HepG2 (cell line): Measurements from ENCODE around the gene PSD. TPM values are rescaled to one million over a fixed set of nuclear protein-coding genes. Genes with fewer than 3 reads are reported as not detected.

ENCODE experiments used
- AGO1 ChIP-seq: fragments of 200-400 bp; formaldehyde crosslinking; IDR thresholded peaks from 2 replicates; pipeline ENCODE4 v1.6.1; 2017; ENCODE audit warnings: mild to moderate bottlenecking, low read depth, low read length, moderate library complexity; ENCODE audit not compliant: poor library complexity, severe bottlenecking
- ARNT2 ChIP-seq: sonication (generic); formaldehyde crosslinking; IDR thresholded peaks from 2 replicates; pipeline ENCODE4 v1.8.0; 2022; ENCODE audit warnings: mild to moderate bottlenecking, low read depth, missing genetic modification reagents, moderate library complexity
- ATF1 ChIP-seq: IDR thresholded peaks from 2 replicates; pipeline ENCODE4 v1.6.1; 2016; ENCODE audit warnings: mild to moderate bottlenecking, control low read depth
- BRCA1 ChIP-seq: sonication (generic); formaldehyde crosslinking; IDR thresholded peaks from 2 replicates; pipeline ENCODE4 v1.4.0; 2020; ENCODE audit warnings: missing genetic modification reagents
- ETV6 ChIP-seq: sonication (generic); formaldehyde crosslinking; conservative IDR thresholded peaks from 2 replicates; pipeline ENCODE4 v1.4.0; 2020; ENCODE audit warnings: missing genetic modification reagents
- MAF1 ChIP-seq: sonication (generic); formaldehyde crosslinking; IDR thresholded peaks from 2 replicates; pipeline ENCODE4 v1.5.0; 2020; ENCODE audit warnings: missing genetic modification reagents, borderline replicate concordance
- MED13 ChIP-seq: sonication (generic); formaldehyde crosslinking; IDR thresholded peaks from 2 replicates; pipeline ENCODE4 v1.5.0; 2020; ENCODE audit warnings: missing genetic modification reagents
- SALL1 ChIP-seq: sonication (generic); formaldehyde crosslinking; IDR thresholded peaks from 2 replicates; pipeline ENCODE4 v1.8.0; 2022; ENCODE audit warnings: mild to moderate bottlenecking, missing genetic modification reagents
- STAT6 ChIP-seq: sonication (generic); formaldehyde crosslinking; IDR thresholded peaks from 2 replicates; pipeline ENCODE4 v1.4.0; 2020; ENCODE audit warnings: missing genetic modification reagents, mild to moderate bottlenecking, borderline replicate concordance
- TBX2 ChIP-seq: sonication (generic); formaldehyde crosslinking; IDR thresholded peaks from 2 replicates; pipeline ENCODE4 v1.5.0; 2020; ENCODE audit warnings: missing genetic modification reagents, mild to moderate bottlenecking, borderline replicate concordance
- ZFP36L2 ChIP-seq: sonication (generic); formaldehyde crosslinking; IDR thresholded peaks from 2 replicates; pipeline ENCODE4 v1.4.0; 2020; ENCODE audit warnings: missing genetic modification reagents
- ZNF138 ChIP-seq: sonication (generic); formaldehyde crosslinking; IDR thresholded peaks from 2 replicates; pipeline ENCODE4 v1.5.0; 2020; ENCODE audit warnings: mild to moderate bottlenecking, low read depth, missing genetic modification reagents
- ZNF282 ChIP-seq: fragments of 450-650 bp; IDR thresholded peaks from 2 replicates; pipeline ENCODE4 v1.6.1; 2018; ENCODE audit not compliant: partially characterized antibody
- ZNF468 ChIP-seq: sonication (generic); formaldehyde crosslinking; IDR thresholded peaks from 2 replicates; pipeline ENCODE4 v1.8.0; 2022; ENCODE audit warnings: mild to moderate bottlenecking, moderate library complexity, missing genetic modification reagents
- ZNF646 ChIP-seq: sonication (generic); formaldehyde crosslinking; IDR thresholded peaks from 2 replicates; pipeline ENCODE4 v1.9.0; 2021; ENCODE audit warnings: mild to moderate bottlenecking, missing genetic modification reagents
- ZNF780A ChIP-seq: sonication (generic); formaldehyde crosslinking; IDR thresholded peaks from 2 replicates; pipeline ENCODE4 v1.8.0; 2022; ENCODE audit warnings: mild to moderate bottlenecking, missing genetic modification reagents, moderate library complexity
- ZNF781 ChIP-seq: sonication (generic); formaldehyde crosslinking; IDR thresholded peaks from 2 replicates; pipeline ENCODE4 v1.5.1; 2020; ENCODE audit warnings: borderline replicate concordance, mild to moderate bottlenecking, missing genetic modification reagents; ENCODE audit errors: not compliant biosample characterization
- ZNF784 ChIP-seq: sonication (generic); formaldehyde crosslinking; IDR thresholded peaks from 2 replicates; pipeline ENCODE4 v1.5.1; 2020; ENCODE audit warnings: missing genetic modification reagents, mild to moderate bottlenecking, borderline replicate concordance
- polyA plus RNA-seq, 8 experiments: library from polyadenylated mRNA; depleted of rRNA in 3 of 8; stranded (reverse) in 7 of 8; unstranded in 1 of 8; fragments of >200 nt; fragmentation: Illumina TruSeq in 4 of 8; extraction: Trizol in 4 of 8; gene quantifications; 2 replicates each; pipeline versions ENCODE4 v1.2.1 to v1.2.3, GENCODE V29; 2011 to 2016; ENCODE audit warnings: low read depth in 4 of 8, missing spikeins in 1 of 8, mixed read lengths in 1 of 8; ENCODE audit not compliant: insufficient read depth in 1 of 8
- total RNA-seq, 5 experiments: library from RNA; depleted of rRNA; stranded (reverse); fragments of >200 nt; fragmentation: Illumina TruSeq; extraction: Trizol; gene quantifications; 2 replicates each; pipeline ENCODE4 v1.2.3, GENCODE V29; 2016; ENCODE audit warnings: low read depth in 1 of 5

Gene PSD
- total and polyA plus RNA-seq, 2 of the 13 experiments (the other 11 are each of a cell fraction or from before 2014, with no cell fraction given): 0.35 to 0.58 TPM

GRCh38 chr10:102421757-102422512 is 3.4 kb upstream of the PSD start (continued):
- TF ChIP-seq MED13 (no peak), AGO1 (peak; percentile 29), ZNF780A (CRISPR knock-in tag) (no peak), STAT6 (CRISPR knock-in tag) (no peak), ZFP36L2 (CRISPR knock-in tag) (no peak), MAF1 (CRISPR knock-in tag) (no peak), ATF1 (no peak), SALL1 (CRISPR knock-in tag) (0 out of 2 replicates have a peak, but pooled peaks have one; percentile 12), BRCA1 (CRISPR knock-in tag) (no peak), ZNF781 (CRISPR knock-in tag) (no peak), ETV6 (CRISPR knock-in tag) (peak; percentile 57; the same call in 1 of the 2 replicates), ZNF784 (CRISPR knock-in tag) (no peak), ZNF468 (CRISPR knock-in tag) (no peak), ZNF282 (no peak), ZNF646 (CRISPR knock-in tag) (peak; percentile 10; the same call in 1 of the 2 replicates), ZNF138 (CRISPR knock-in tag) (peak; percentile 88), ARNT2 (CRISPR knock-in tag) (0 out of 2 replicates have a peak, but pooled peaks have one; percentile 28), TBX2 (CRISPR knock-in tag) (peak; percentile 10; the same call in 1 of the 2 replicates)
